Measurements from ENCODE around the gene CEP162. TPM values are rescaled to one million over a fixed set of nuclear protein-coding genes. Genes with fewer than 3 reads are reported as not detected.

Gene CEP162
- total and polyA plus RNA-seq, 2 of the 8 experiments (the other 6 are each of a cell fraction or from before 2014, with no cell fraction given): 1.3 to 10.6 TPM

GRCh38 chr6:84243240-84243639 lies 15.8 kb upstream of the CEP162 start:
- Histone ChIP-seq H2BK20ac (ENCODE audit: low read length) (no peak overlapping the region), H3K9ac (replicated peaks in 1 of 4; ENCODE audit: extremely low read depth in 1 of 4, low read depth in 3 of 4, low read length in 3 of 4) (no peak overlapping the region), H2AK5ac (ENCODE audit: low read depth, low read length) (no peak overlapping the region), H2BK120ac (replicated peaks; ENCODE audit: low read depth, low read length) (no peak overlapping the region), H3K14ac (ENCODE audit: insufficient read length) (no peak overlapping the region), H4K20me1 (replicated peaks in 1 of 2; ENCODE audit: control insufficient read depth in 1 of 2, insufficient read depth in 2 of 2, low read length in 2 of 2) (no peaks in the 10 kb centered on the region), H3K23me2 (ENCODE audit: low read depth, low read length) (no peaks in the 10 kb centered on the region; the same call in 1 of the 2 replicates), H3K9me3 (ENCODE audit: insufficient read depth in 2 of 2, low read depth in 1 of 2, low read length in 1 of 2) (no peaks in the 10 kb centered on the region; a peak in 1 of 4 replicates), H3K4me3 (ENCODE audit: extremely low read depth in 1 of 4, insufficient read depth in 2 of 4, low read depth in 3 of 4, low read length in 4 of 4) (no peak overlapping the region), H2BK15ac (ENCODE audit: low read length) (no peak overlapping the region), H2BK5ac (ENCODE audit: low read depth, low read length) (no peak overlapping the region), H3K27me3 (replicated peaks in 1 of 4; ENCODE audit: control insufficient read depth in 3 of 4, extremely low read depth in 1 of 4, insufficient read depth in 3 of 4, low read length in 3 of 4) (no peaks in the 10 kb centered on the region), H3K56ac (replicated peaks; ENCODE audit: insufficient read length, low read depth, low read length) (no peak overlapping the region), H4K91ac (replicated peaks; ENCODE audit: insufficient read length, low read length) (no peak overlapping the region), H3K18ac (ENCODE audit: extremely low read depth, low read length) (no peak overlapping the region), H3K79me2 (ENCODE audit: control insufficient read depth in 1 of 2, insufficient read depth in 2 of 2, low read length in 2 of 2) (no peaks in the 10 kb centered on the region), H4K8ac (ENCODE audit: extremely low read depth, insufficient read depth, low read length) (no peak overlapping the region), H3K23ac (ENCODE audit: insufficient read length) (no peak overlapping the region), H2BK12ac (ENCODE audit: low read depth, low read length) (no peak overlapping the region), H3K4me1 (replicated peaks in 1 of 4; ENCODE audit: control insufficient read depth in 3 of 4, insufficient read depth in 4 of 4, low read length in 3 of 4) (no peaks in the 10 kb centered on the region), H3K79me1 (ENCODE audit: low read depth, low read length) (no peaks in the 10 kb centered on the region), H4K5ac (ENCODE audit: insufficient read length, low read depth, low read length) (no peak overlapping the region), H3K4me2 (ENCODE audit: insufficient read depth in 1 of 2, low read depth in 2 of 2, low read length in 2 of 2) (no peak overlapping the region), H2AFZ (ENCODE audit: low read length) (no peak overlapping the region), H3K4ac (replicated peaks; ENCODE audit: insufficient read length, low read depth, low read length) (no peak overlapping the region), H3K36me3 (ENCODE audit: control insufficient read depth in 2 of 4, insufficient read depth in 4 of 4, low read length in 3 of 4) (no peaks in the 10 kb centered on the region), H3K27ac (ENCODE audit: low read depth, low read length) (no peak overlapping the region)
- CTCF ChIA-PET (ENCODE audit: partially characterized antibody): interaction anchor here (0.7 to 2.3 kb wide), 3 partner anchors 9 to 717 kb away, joined by 3 to 9 read pairs (median 3); partner anchors contain the start of gene CEP162
- WGBS, 2 experiments (ENCODE audit: extremely low coverage in 1 of 2, insufficient coverage in 1 of 2, insufficient read length in 1 of 2, insufficient replicate concordance in 2 of 2, low coverage in 1 of 2, low lambda C conversion rate in 2 of 2, missing lambda C conversion rate in 1 of 2): 93% methylated on average over 1 of the region's 1 CpG; no CpG with 5 or more reads in 1 of the 2 experiments
- POLR2A ChIA-PET (ENCODE audit: partially characterized antibody): no interaction called here
- DNase-seq (ENCODE audit: low read depth in 1 of 2, low spot score in 2 of 2) (no peak), FAIRE-seq (no peak)
- TF ChIP-seq SRF (IDR thresholded peaks at IDR 0.05; ENCODE audit: low read depth, low read length): no peak
- no peak for TF ChIP-seq NANOG (IDR thresholded peaks at IDR 0.05; ENCODE audit: insufficient read depth, low read depth, low read length, poor library complexity, severe bottlenecking)
- TF ChIP-seq HDAC6 (IDR thresholded peaks at IDR 0.05; ENCODE audit: low read depth, low read length): no peak
- TF ChIP-seq KDM4A (IDR thresholded peaks at IDR 0.05; ENCODE audit: low read depth, low read length, severe bottlenecking): no peak
- TF ChIP-seq BCL11A (IDR thresholded peaks at IDR 0.05; ENCODE audit: low read depth in 2 of 2, low read length in 2 of 2): no peak

Data from H1 (cell line).